Neutrophil (primary cell): ENCODE results near the gene C3orf52.

Experiments
- H3K27ac ChIP-seq: fragments of 200-600 bp; sonication (generic); 2 replicates; pipeline ENCODE4 v1.5.1; 2016; ENCODE audit warnings: mild to moderate bottlenecking, moderate library complexity
- H3K27me3 ChIP-seq: fragments of 200-600 bp; sonication (generic); 2 replicates; pipeline ENCODE4 v1.6.0; 2016; ENCODE audit warnings: mild to moderate bottlenecking
- H3K36me3 ChIP-seq: fragments of 200-600 bp; sonication (generic); 2 replicates; pipeline ENCODE4 v1.5.1; 2017
- H3K4me1 ChIP-seq, 2 experiments: fragments of 200-600 bp in 1 of 2; sonication (generic) in 1 of 2; 1 replicate in 1 of 2; 2 replicates in 1 of 2; pipeline versions ENCODE4 v1.5.1 to v1.6.1; 2013 to 2016; ENCODE audit warnings: low read depth in 1 of 2, low read length in 1 of 2, mild to moderate bottlenecking in 1 of 2, moderate library complexity in 1 of 2; ENCODE audit not compliant: control insufficient read depth in 1 of 2, insufficient read depth in 1 of 2
- H3K4me3 ChIP-seq, 2 experiments: fragments of 200-600 bp in 1 of 2; sonication (generic) in 1 of 2; 1 replicate in 1 of 2; 2 replicates in 1 of 2; pipeline ENCODE4 v1.5.1; 2013 to 2016; ENCODE audit warnings: low read depth in 1 of 2, low read length in 1 of 2, mild to moderate bottlenecking in 1 of 2, moderate library complexity in 1 of 2
- H3K9me3 ChIP-seq: fragments of 200-600 bp; sonication (generic); 2 replicates; pipeline ENCODE4 v1.5.1; 2016
- TF ChIP-seq, protein P1 (sequence below): fragments of 200-600 bp; sonication (generic); IDR thresholded peaks from 2 replicates; pipeline ENCODE4 v1.5.1; 2016; ENCODE audit warnings: antibody characterized with exemption

The C3orf52 gene

GRCh38 chr3:112132975-112133448, 46.8 kb downstream of the C3orf52 start, which contains the start of gene GCSAM:
Gene GCSAM, minus strand, starts transcription at chr3:112133248. Its CDS starts 128 bp downstream, at chr3:112133120.
- Histone ChIP-seq H3K4me3 (peak within 1 kb of the TSS in 1 of 2 experiments; percentile 2), H3K9me3 (no peaks in the 10 kb centered on the region), H3K36me3 (no peaks in the 10 kb centered on the region), H3K27ac (peak within 1 kb of the TSS; percentile 73), H3K27me3 (no peaks in the 10 kb centered on the region), H3K4me1 (peaks cover 23 to 54% of the 10 kb centered on the region in 2 experiments)
- TF ChIP-seq, protein P1, sequence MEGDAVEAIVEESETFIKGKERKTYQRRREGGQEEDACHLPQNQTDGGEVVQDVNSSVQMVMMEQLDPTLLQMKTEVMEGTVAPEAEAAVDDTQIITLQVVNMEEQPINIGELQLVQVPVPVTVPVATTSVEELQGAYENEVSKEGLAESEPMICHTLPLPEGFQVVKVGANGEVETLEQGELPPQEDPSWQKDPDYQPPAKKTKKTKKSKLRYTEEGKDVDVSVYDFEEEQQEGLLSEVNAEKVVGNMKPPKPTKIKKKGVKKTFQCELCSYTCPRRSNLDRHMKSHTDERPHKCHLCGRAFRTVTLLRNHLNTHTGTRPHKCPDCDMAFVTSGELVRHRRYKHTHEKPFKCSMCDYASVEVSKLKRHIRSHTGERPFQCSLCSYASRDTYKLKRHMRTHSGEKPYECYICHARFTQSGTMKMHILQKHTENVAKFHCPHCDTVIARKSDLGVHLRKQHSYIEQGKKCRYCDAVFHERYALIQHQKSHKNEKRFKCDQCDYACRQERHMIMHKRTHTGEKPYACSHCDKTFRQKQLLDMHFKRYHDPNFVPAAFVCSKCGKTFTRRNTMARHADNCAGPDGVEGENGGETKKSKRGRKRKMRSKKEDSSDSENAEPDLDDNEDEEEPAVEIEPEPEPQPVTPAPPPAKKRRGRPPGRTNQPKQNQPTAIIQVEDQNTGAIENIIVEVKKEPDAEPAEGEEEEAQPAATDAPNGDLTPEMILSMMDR: no peak

DNA sequence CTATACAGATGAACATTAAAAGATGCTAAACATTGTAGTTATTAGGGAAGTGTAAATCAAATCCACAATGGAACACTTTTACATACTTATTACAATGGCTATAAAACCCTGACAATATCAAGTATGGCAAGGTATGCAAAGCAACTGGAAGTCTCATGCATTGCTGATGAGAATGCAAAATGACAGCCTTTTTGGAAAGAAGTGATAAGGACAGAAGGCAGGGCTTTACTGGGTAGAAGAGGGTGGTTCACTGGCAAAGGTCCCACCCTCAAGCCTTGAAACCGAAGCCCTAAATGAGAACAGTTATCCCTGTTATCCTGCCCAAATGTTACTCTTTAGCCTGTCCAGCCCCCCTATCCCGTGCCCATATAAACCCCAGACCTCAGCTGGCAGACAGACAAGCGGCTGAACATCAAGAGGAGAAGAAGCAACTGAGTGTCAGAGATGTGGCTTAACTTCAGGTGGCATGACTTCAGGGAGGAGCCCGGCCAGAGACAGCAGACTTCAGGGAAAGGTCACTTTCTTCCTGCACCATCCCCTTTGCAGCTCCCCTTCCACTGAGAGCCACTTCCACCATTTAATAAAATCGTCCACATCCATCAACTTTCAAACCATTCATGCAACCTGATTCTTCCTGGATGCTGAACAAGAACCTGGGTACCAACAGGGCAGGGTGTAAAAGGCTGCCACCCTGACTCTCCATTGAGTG, 47.6 kb downstream of the C3orf52 start:
- TF ChIP-seq, protein P1: no peak
- Histone ChIP-seq H3K4me3 (no peak overlapping the region), H3K27ac (peak overlapping the region; percentile 73), H3K4me1 (peaks cover 23 to 52% of the 10 kb centered on the region in 2 experiments), H3K27me3 (no peaks in the 10 kb centered on the region), H3K36me3 (no peaks in the 10 kb centered on the region), H3K9me3 (no peaks in the 10 kb centered on the region)

DNA sequence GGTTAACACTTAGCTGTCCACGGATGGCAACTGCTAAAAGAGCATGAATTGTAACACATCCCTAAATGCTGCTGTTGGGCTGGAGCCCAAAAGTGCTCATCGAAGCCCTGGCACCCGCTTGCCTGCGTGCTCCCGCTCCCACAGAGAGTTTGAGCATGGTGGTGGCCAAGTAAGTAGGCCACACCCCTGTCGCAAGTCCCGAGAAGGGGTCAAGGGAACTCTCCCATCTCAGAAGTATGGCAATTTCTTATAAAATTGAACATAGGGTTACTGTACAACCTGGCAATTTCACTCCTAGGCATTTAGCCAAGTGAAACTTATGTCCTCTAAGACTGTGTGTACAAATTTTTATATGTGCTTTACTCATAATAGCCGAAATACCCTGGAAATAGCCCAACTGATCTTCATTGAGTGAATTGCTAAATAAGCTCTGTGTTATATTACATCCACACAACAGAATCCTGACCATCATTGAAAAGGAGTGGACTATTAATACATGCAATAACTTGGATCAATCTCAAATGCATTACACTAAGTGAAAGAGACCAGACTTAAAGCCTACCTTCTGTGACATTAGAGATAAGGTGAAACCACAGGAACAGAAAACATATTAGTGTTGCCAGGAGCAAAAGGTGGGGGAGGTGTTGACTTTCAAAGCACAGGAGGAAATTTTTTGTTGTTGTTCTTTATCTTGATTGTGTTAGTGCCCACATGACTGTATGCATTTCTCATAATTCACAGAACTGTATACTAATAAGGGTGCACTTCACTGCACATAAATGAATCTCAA, 48.3 kb downstream of the C3orf52 start:
- H3K27me3 ChIP-seq: no peaks in the 10 kb centered on the region
- no peak overlapping the region for H3K4me3 ChIP-seq
- H3K27ac ChIP-seq: no peak overlapping the region
- no peaks in the 10 kb centered on the region for H3K36me3 ChIP-seq
- H3K4me1 ChIP-seq: peaks cover 20 to 45% of the 10 kb centered on the region in 2 experiments
- no peaks in the 10 kb centered on the region for H3K9me3 ChIP-seq
- TF ChIP-seq, protein P1: no peak

DNA sequence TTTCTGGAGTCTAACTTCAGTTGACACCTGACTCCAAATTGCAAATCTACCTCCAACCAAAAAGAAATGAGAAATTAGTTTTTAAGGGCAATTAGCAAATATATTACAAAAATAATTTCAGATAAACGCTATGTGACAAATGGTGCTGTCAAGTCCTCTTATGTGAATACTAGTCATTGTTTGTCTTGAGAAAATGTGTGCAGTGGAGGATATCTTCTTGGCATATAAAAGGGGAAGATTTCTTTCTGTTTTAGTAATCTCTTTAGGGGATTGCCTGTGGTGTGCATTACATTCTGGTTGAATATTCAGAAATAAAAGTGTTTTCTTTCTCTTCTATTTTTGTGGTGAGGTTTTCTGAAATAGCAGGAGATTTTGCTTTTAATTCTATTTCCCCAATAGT, 49.9 kb downstream of the C3orf52 start:
- no peak overlapping the region for H3K27ac ChIP-seq
- no peaks in the 10 kb centered on the region for H3K27me3 ChIP-seq
- no peaks in the 10 kb centered on the region for H3K9me3 ChIP-seq
- no peak overlapping the region for H3K4me3 ChIP-seq
- no peaks in the 10 kb centered on the region for H3K36me3 ChIP-seq
- TF ChIP-seq, protein P1: no peak
- peaks cover 11 to 29% of the 10 kb centered on the region in 2 experiments for H3K4me1 ChIP-seq

DNA sequence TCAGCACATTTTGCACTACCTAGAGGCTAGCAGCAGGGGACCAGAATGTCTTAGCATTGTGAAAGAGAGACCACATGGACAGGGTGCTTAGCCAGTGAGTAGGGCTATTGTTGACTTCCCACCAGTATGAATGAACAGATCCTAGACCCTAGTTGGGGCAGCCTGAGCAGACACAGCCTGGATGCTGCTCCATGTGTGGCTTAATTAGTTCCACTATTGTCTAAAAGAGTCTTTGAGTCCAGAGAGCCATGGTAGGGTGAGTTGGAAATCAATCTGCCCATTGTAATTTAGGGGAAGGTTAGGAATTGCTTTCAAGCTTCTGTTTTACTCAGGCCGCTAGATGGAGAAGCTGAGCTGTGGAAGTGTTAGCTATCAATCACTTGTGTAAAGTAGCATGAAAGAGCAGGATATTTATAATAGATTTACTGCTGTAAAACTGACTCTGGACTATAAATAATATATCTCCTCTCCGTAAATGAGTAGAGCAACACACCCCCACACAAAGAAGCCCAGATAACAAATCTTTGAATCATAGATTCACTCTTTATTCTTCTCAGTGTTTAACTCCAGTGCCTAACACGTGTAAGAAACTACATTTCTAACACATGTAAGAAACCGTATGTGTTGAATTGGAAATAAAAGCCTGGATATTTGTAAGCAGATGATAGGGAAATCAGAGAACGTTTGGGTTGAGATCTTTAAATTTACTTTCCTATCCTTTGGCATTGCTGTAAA, 50.9 kb downstream of the C3orf52 start:
- TF ChIP-seq, protein P1: no peak
- no peaks in the 10 kb centered on the region for H3K36me3 ChIP-seq

More for the DNA sequence above, 50.9 kb downstream of the C3orf52 start:
- H3K27me3 ChIP-seq: no peaks in the 10 kb centered on the region
- peaks cover 11 to 20% of the 10 kb centered on the region in 2 experiments for H3K4me1 ChIP-seq
- H3K4me3 ChIP-seq: no peak overlapping the region
- H3K9me3 ChIP-seq: no peaks in the 10 kb centered on the region
- H3K27ac ChIP-seq: no peak overlapping the region
